K562 (cell line): ENCODE data around the gene SAT1. TPM values are rescaled to one million over a fixed set of nuclear protein-coding genes. Genes with fewer than 3 reads are reported as not detected.

ENCODE experiments used
- ATAC-seq: fragments of 200-7000 bp; cut with Tn5 transposase; 3 replicates; pipeline ENCODE4 v1.9.1; 2020; ENCODE audit warnings: moderate library complexity
- BruUV-seq: library from RNA; stranded (reverse); fragments of 400-500 nt; replicated peaks from 2 replicates; lab custom pipeline; 2021; lab: Mats Ljungman, UMichigan
- CTCF ChIA-PET: fragments of 300-600 bp; formaldehyde crosslinking; extraction: SDS; loops from one replicate; lab custom pipeline; 2021; ENCODE audit warnings: low intra/inter-chr PET ratio; lab: Yijun Ruan, JAX
- POLR2A ChIA-PET: fragments of 300-600, 350-650 bp; sonication (Branson Sonifier 250); formaldehyde crosslinking; extraction: SDS; loops from one replicate; lab custom pipeline; 2021; ENCODE audit warnings: antibody characterized with exemption, inconsistent platforms; lab: Yijun Ruan, JAX
- DNase-seq, 4 experiments: peaks; one replicate each; pipeline versions ENCODE4 v3.0.0 to v3.0.0-alpha.2; 2011 to 2018; ENCODE audit warnings: low spot score in 3 of 4, mixed read lengths in 3 of 4; ENCODE audit errors: extremely low read depth in 1 of 4
- FAIRE-seq: peaks from 2 replicates; lab custom pipeline; 2011; peaks lifted over from hg19 to GRCh38; lab: Jason Lieb, UNC
- H2AFZ ChIP-seq: 2 replicates; pipeline ENCODE4 v1.6.0; 2011; ENCODE audit warnings: low read depth, low read length, control low read depth, inconsistent platforms
- H3K27ac ChIP-seq: fragments of 200-600 bp; 3 replicates; pipeline ENCODE4 v1.8.0; 2011; ENCODE audit warnings: low read depth, mild to moderate bottlenecking, control low read depth, inconsistent platforms, low read length, moderate library complexity, mixed read lengths; ENCODE audit errors: extremely low read depth
- H3K27me3 ChIP-seq, 2 experiments: fragments of 300-600 bp in 1 of 2; 2 replicates in 1 of 2; 3 replicates in 1 of 2; pipeline versions ENCODE4 v1.6.0 to v1.8.0; 2011; ENCODE audit warnings: inconsistent platforms in 2 of 2, low read length in 2 of 2, mild to moderate bottlenecking in 1 of 2, mixed read lengths in 1 of 2, moderate library complexity in 1 of 2; ENCODE audit not compliant: control insufficient read depth in 2 of 2, insufficient read depth in 2 of 2
- H3K36me3 ChIP-seq: fragments of 300-600 bp; 3 replicates; pipeline ENCODE4 v1.8.0; 2011; ENCODE audit warnings: mild to moderate bottlenecking, low read length, inconsistent platforms; ENCODE audit not compliant: control insufficient read depth, insufficient read depth
- H3K4me1 ChIP-seq, 2 experiments: fragments of 200-600 bp in 1 of 2; replicated peaks in 1 of 2; 2 replicates in 1 of 2; 3 replicates in 1 of 2; pipeline versions ENCODE4 v1.5.1 to v1.8.0; 2011; ENCODE audit warnings: inconsistent platforms in 2 of 2, low read length in 2 of 2, mild to moderate bottlenecking in 1 of 2, mixed read lengths in 1 of 2, moderate library complexity in 1 of 2; ENCODE audit not compliant: control insufficient read depth in 2 of 2, insufficient read depth in 2 of 2
- H3K4me2 ChIP-seq: 2 replicates; pipeline ENCODE4 v1.6.1; 2011; ENCODE audit warnings: low read length, control low read depth, inconsistent platforms, mixed read lengths; ENCODE audit not compliant: insufficient read depth
- H3K4me3 ChIP-seq: fragments of 200-600 bp; sonication (generic), shearing (Covaris generic); 2 replicates; pipeline ENCODE4 v1.5.1; 2016; ENCODE audit warnings: control low read depth, inconsistent platforms
- H3K79me2 ChIP-seq: fragments of 200-600 bp; 3 replicates; pipeline ENCODE4 v1.8.0; 2011; ENCODE audit warnings: low read length, inconsistent platforms; ENCODE audit not compliant: control insufficient read depth, insufficient read depth
- H3K9ac ChIP-seq, 2 experiments: 2 replicates each; pipeline versions ENCODE4 v1.6.0 to v1.6.1; 2011; ENCODE audit warnings: low read depth in 2 of 2, low read length in 2 of 2, control low read depth in 1 of 2, inconsistent platforms in 1 of 2, mild to moderate bottlenecking in 1 of 2, mixed read lengths in 1 of 2; ENCODE audit not compliant: insufficient read depth in 1 of 2
- H3K9me1 ChIP-seq: one replicate; pipeline ENCODE4 v1.6.0; 2011; ENCODE audit warnings: inconsistent platforms, mild to moderate bottlenecking, low read length, moderate library complexity; ENCODE audit not compliant: control insufficient read depth, insufficient read depth
- H3K9me3 ChIP-seq: replicated peaks from 2 replicates; pipeline ENCODE4 v1.5.1; 2011; ENCODE audit warnings: low read depth, low read length, inconsistent platforms; ENCODE audit not compliant: control insufficient read depth, insufficient read depth
- H4K20me1 ChIP-seq: replicated peaks from 2 replicates; pipeline ENCODE4 v1.6.1; 2011; ENCODE audit warnings: low read length, inconsistent platforms, mixed read lengths; ENCODE audit not compliant: control insufficient read depth, insufficient read depth
- CBX1 ChIP-seq: sonication (generic); IDR thresholded peaks from 2 replicates; pipeline ENCODE4 v1.6.1; 2016; ENCODE audit warnings: antibody characterized with exemption, low read depth, mild to moderate bottlenecking
- CHD1 ChIP-seq: fragments of 200-600 bp; sonication (generic); IDR thresholded peaks from one replicate; pipeline ENCODE4 v1.6.1; 2012; ENCODE audit warnings: mild to moderate bottlenecking, moderate library complexity, low read length, inconsistent platforms
- GTF2E2 ChIP-seq: fragments of 200-800 bp; sonication (Bioruptor generic); IDR thresholded peaks from 2 replicates; pipeline ENCODE4 v1.6.1; 2016; ENCODE audit warnings: missing genetic modification characterization, missing compliant biosample characterization
- KDM1A ChIP-seq, 2 experiments: fragments of 450-650 bp; IDR thresholded peaks; 2 replicates each; pipeline ENCODE4 v1.6.1; 2016; ENCODE audit warnings: mild to moderate bottlenecking in 2 of 2
- LCOR ChIP-seq: sonication (generic); formaldehyde crosslinking; IDR thresholded peaks from 2 replicates; pipeline ENCODE4 v1.8.0; 2022; ENCODE audit warnings: mild to moderate bottlenecking, missing genetic modification reagents
- NBN ChIP-seq: fragments of 450-650 bp; IDR thresholded peaks from 2 replicates; pipeline ENCODE4 v1.6.1; 2016; ENCODE audit warnings: low read depth, mild to moderate bottlenecking
- NCOR1 ChIP-seq: fragments of 450-650 bp; IDR thresholded peaks from 2 replicates; pipeline ENCODE4 v1.6.1; 2016; ENCODE audit warnings: mild to moderate bottlenecking, moderate library complexity
- NR2C1 ChIP-seq, 2 experiments: fragments of 450-650 bp; IDR thresholded peaks; 2 replicates each; pipeline ENCODE4 v1.6.1; 2017; ENCODE audit warnings: mild to moderate bottlenecking in 2 of 2, antibody characterized with exemption in 1 of 2, inconsistent platforms in 1 of 2, missing compliant biosample characterization in 1 of 2, missing genetic modification characterization in 1 of 2
- PHF8 ChIP-seq: fragments of 200-600 bp; sonication (generic); IDR thresholded peaks from 2 replicates; pipeline ENCODE4 v1.6.1; 2012; ENCODE audit warnings: mixed run types, mild to moderate bottlenecking, inconsistent platforms, low read length, moderate library complexity, borderline replicate concordance
- POLR2AphosphoS5 ChIP-seq: IDR thresholded peaks from 2 replicates; pipeline ENCODE4 v1.6.1; 2011; ENCODE audit warnings: mild to moderate bottlenecking, low read depth, low read length, moderate library complexity; ENCODE audit not compliant: control insufficient read depth, insufficient read depth
- RBFOX2 ChIP-seq: fragments of 200-400 bp; formaldehyde crosslinking; IDR thresholded peaks from 2 replicates; pipeline ENCODE4 v1.6.1; 2017; ENCODE audit warnings: low read depth, mild to moderate bottlenecking, low read length, moderate library complexity
- SMAD1 ChIP-seq: fragments of 150-350 bp; IDR thresholded peaks from 2 replicates; pipeline ENCODE4 v1.6.1; 2014; ENCODE audit warnings: low read length, low read depth; ENCODE audit not compliant: partially characterized antibody
- WGBS: fragments of 100-300 bp; shearing (Covaris generic); methylation state at CpG from one replicate; pipeline ENCODE4 v1.1.6; 2016; ENCODE audit warnings: low coverage, mixed read lengths; ENCODE audit not compliant: insufficient coverage; ENCODE audit errors: missing lambda C conversion rate; 5-methylcytosine and 5-hydroxymethylcytosine counted together
- in situ Hi-C: fragments of 300-500 bp; cut with MboI; formaldehyde crosslinking; loops from 4 replicates; pipeline ENCODE4 v1.15.0; 2018; ENCODE audit warnings: inconsistent platforms, mixed read lengths
- intact Hi-C: fragments of 100-400 bp; cut with micrococcal nuclease; formaldehyde crosslinking; loops from 2 replicates; pipeline ENCODE4 v1.14.2; 2022
- polyA plus RNA-seq, 8 experiments: library from polyadenylated mRNA; depleted of rRNA in 4 of 8; stranded (reverse) in 5 of 8; unstranded in 3 of 8; fragments of >200 nt; fragmentation: Nextera tagmentation in 2 of 8; fragmentation: Illumina TruSeq in 1 of 8; extraction: Ambion mirVana in 2 of 8; extraction: Trizol in 1 of 8; gene quantifications; 2 replicates each; pipeline versions ENCODE4 v1.2.1 to v1.2.3, GENCODE V29; 2011 to 2014; ENCODE audit warnings: inconsistent platforms in 1 of 8, missing spikeins in 1 of 8
- total RNA-seq, 7 experiments: library from RNA; depleted of rRNA in 6 of 7; stranded (reverse); fragments of >200 nt in 6 of 7; fragmentation: Illumina TruSeq in 2 of 7; extraction: Trizol in 2 of 7; gene quantifications; 2 replicates each; pipeline versions ENCODE4 v1.2.1 to v1.2.3, GENCODE V29; 2011 to 2021; ENCODE audit warnings: low replicate concordance in 1 of 7
- TF ChIP-seq, protein P1 (sequence below): sonication (generic); formaldehyde crosslinking; IDR thresholded peaks from 2 replicates; pipeline ENCODE4 v1.8.0; 2022; ENCODE audit warnings: mild to moderate bottlenecking, missing genetic modification reagents
- TF ChIP-seq, protein P2 (sequence below), 2 experiments: fragments of 450-650 bp; IDR thresholded peaks; 2 replicates each; pipeline ENCODE4 v1.6.1; 2016

SAT1 gene
- total and polyA plus RNA-seq, 9 of the 15 experiments (the other 6 are each of a cell fraction or from before 2014, with no cell fraction given), result 47.4 to 194 (median 74.1) TPM

DNA sequence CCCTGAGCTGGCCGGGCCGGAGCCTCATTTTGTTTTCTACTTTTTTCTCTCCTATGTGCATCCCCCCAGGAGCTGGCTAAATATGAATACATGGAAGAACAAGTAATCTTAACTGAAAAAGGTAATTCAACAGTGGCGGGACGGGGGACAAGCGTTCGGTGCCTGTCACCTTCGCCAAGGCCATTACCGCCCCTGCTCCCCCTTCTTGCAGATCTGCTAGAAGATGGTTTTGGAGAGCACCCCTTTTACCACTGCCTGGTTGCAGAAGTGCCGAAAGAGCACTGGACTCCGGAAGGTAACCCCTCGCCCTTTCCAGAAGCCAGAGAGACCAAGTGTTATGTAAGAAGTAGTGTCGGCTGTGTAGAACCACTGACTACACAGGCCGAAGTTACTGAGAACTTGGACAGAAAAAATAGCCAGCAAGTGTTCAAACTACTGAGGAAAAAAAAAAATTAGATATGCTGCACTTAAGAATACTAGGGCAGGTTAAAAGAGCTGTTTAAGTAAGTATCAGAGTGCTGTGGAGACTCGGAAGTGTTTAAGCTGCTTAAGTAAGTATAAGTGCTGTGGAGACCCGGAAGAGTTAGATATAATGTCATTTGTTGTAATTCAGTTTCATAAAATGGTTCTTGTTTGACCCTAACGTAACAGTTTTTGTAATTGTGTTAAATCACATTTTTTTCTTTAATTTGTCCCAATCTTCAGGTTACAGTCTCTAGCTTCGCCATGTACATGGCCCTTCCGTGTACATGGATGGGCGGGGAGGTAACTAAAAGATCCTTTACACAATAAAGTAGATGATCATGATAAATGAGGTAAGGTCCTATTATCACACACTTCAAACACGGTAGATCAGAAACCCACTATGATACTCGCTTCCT lies 856 bp downstream of the SAT1 start:
- FAIRE-seq (no peak), ATAC-seq (peak; percentile 3), DNase-seq (peak in 2 of 4 experiments; percentile 11 to 28)
- Histone ChIP-seq H2AFZ (0 out of 2 replicates have a peak overlapping the region, but pooled peaks have one; percentile 28), H3K9ac (peak overlapping the region; percentile 67 to 94), H4K20me1 (no peaks in the 10 kb centered on the region), H3K36me3 (peaks cover 17% of the 10 kb centered on the region), H3K9me3 (no peaks in the 10 kb centered on the region), H3K4me3 (peak overlapping the region; percentile 69), H3K4me2 (peak overlapping the region; percentile 87), H3K4me1 (peaks cover 10 to 11% of the 10 kb centered on the region in 2 experiments; a peak in 3 of 5 replicates), H3K79me2 (peaks cover 20% of the 10 kb centered on the region), H3K9me1 (no peaks in the 10 kb centered on the region), H3K27ac (peak overlapping the region; percentile 61), H3K27me3 (no peaks in the 10 kb centered on the region)
- intact Hi-C loops, result loop anchor here (1.0 to 5.0 kb wide), 6 partner anchors 42 to 271 kb away; partner anchors contain the start of genes ACOT9 and EIF2S3
- TF ChIP-seq CBX1, result no peak
- TF ChIP-seq NCOR1, result no peak
- TF ChIP-seq NBN, result 0 out of 2 replicates have a peak, but pooled peaks have one; percentile 13
- TF ChIP-seq CHD1, result peak; percentile 17
- peak; percentile 46 for TF ChIP-seq SMAD1
- TF ChIP-seq NR2C1 (IDR thresholded peaks at IDR 0.05), result 0 out of 2 replicates have a peak, but pooled peaks have one; percentile 15
- TF ChIP-seq NR2C1 (tag; IDR thresholded peaks at IDR 0.05), result no peak
- TF ChIP-seq, protein P1, sequence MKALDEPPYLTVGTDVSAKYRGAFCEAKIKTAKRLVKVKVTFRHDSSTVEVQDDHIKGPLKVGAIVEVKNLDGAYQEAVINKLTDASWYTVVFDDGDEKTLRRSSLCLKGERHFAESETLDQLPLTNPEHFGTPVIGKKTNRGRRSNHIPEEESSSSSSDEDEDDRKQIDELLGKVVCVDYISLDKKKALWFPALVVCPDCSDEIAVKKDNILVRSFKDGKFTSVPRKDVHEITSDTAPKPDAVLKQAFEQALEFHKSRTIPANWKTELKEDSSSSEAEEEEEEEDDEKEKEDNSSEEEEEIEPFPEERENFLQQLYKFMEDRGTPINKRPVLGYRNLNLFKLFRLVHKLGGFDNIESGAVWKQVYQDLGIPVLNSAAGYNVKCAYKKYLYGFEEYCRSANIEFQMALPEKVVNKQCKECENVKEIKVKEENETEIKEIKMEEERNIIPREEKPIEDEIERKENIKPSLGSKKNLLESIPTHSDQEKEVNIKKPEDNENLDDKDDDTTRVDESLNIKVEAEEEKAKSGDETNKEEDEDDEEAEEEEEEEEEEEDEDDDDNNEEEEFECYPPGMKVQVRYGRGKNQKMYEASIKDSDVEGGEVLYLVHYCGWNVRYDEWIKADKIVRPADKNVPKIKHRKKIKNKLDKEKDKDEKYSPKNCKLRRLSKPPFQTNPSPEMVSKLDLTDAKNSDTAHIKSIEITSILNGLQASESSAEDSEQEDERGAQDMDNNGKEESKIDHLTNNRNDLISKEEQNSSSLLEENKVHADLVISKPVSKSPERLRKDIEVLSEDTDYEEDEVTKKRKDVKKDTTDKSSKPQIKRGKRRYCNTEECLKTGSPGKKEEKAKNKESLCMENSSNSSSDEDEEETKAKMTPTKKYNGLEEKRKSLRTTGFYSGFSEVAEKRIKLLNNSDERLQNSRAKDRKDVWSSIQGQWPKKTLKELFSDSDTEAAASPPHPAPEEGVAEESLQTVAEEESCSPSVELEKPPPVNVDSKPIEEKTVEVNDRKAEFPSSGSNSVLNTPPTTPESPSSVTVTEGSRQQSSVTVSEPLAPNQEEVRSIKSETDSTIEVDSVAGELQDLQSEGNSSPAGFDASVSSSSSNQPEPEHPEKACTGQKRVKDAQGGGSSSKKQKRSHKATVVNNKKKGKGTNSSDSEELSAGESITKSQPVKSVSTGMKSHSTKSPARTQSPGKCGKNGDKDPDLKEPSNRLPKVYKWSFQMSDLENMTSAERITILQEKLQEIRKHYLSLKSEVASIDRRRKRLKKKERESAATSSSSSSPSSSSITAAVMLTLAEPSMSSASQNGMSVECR (CRISPR knock-in tag), result peak; percentile 5; the same call in 1 of the 2 replicates
- TF ChIP-seq POLR2AphosphoS5, result peak; percentile 15; the same call in 1 of the 2 replicates
- TF ChIP-seq, protein P2, sequence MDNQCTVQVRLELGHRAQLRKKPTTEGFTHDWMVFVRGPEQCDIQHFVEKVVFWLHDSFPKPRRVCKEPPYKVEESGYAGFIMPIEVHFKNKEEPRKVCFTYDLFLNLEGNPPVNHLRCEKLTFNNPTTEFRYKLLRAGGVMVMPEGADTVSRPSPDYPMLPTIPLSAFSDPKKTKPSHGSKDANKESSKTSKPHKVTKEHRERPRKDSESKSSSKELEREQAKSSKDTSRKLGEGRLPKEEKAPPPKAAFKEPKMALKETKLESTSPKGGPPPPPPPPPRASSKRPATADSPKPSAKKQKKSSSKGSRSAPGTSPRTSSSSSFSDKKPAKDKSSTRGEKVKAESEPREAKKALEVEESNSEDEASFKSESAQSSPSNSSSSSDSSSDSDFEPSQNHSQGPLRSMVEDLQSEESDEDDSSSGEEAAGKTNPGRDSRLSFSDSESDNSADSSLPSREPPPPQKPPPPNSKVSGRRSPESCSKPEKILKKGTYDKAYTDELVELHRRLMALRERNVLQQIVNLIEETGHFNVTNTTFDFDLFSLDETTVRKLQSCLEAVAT (IDR thresholded peaks at IDR 0.05), result peak in 1 of 2 experiments; percentile 70; a peak in 3 of 4 replicates
- TF ChIP-seq GTF2E2 (tag), result no peak
- 0 out of 2 replicates have a peak, but pooled peaks have one; percentile 19 for TF ChIP-seq LCOR
- TF ChIP-seq PHF8, result no peak
- peak in 1 of 2 experiments; percentile 49; a peak in 2 of 4 replicates for TF ChIP-seq KDM1A (IDR thresholded peaks at IDR 0.05)
- TF ChIP-seq RBFOX2, result peak; percentile 25; the same call in 1 of the 2 replicates
- ChIA-PET CTCF (interaction anchor here (1.7 to 4.0 kb wide), 2 partner anchors 28 to 118 kb away, joined by 9 to 32 read pairs; no protein-coding TSS in a partner anchor), POLR2A (interaction anchor here (0.6 to 2.7 kb wide), 19 partner anchors 9 to 323 kb away, joined by 3 to 21 read pairs (median 3); partner anchors contain the start of gene EIF2S3)
- BruUV-seq, result TSS peak; percentile 66
- in situ Hi-C loops, result loop anchor here (5.0 kb wide), 1 partner anchor 118 kb away; no protein-coding TSS in a partner anchor
- WGBS, result 10% methylated on average over 19 of the region's 21 CpGs
